Embryonic facial prominence (tissue), 1 donor: ENCODE data around the gene CEBPA.

Source experiments
- DNase-seq: peaks from one replicate; pipeline ENCODE4 v3.0.0-alpha.2; 2016; ENCODE audit errors: extremely low spot score

The CEBPA gene

GRCh38 chr19:33302175-33302973, at the start of gene CEBPA:
Gene CEBPA, minus strand, starts transcription at chr19:33302534. Its CDS starts 120 bp downstream, at chr19:33302414.
- peak; percentile 36 for DNase-seq

- DNase-seq, result no peak
These were observed 48.4 kb upstream of the CEBPA start for GRCh38 chr19:33350538-33351309.

GRCh38 chr19:33349319-33350289, 47.3 kb upstream of the CEBPA start:
- no peak for DNase-seq

- no peak for DNase-seq
These were observed 46.1 kb upstream of the CEBPA start for GRCh38 chr19:33348301-33349010.

- DNase-seq, result no peak
These were observed 45.0 kb upstream of the CEBPA start for GRCh38 chr19:33347300-33347699.

GRCh38 chr19:33346665-33347064, 44.3 kb upstream of the CEBPA start:
- no peak for DNase-seq

- DNase-seq, result no peak
These were observed 42.8 kb upstream of the CEBPA start for GRCh38 chr19:33345163-33345562.

GRCh38 chr19:33344573-33344925, 42.2 kb upstream of the CEBPA start:
- DNase-seq, result no peak

- DNase-seq, result no peak
These were observed 41.7 kb upstream of the CEBPA start for GRCh38 chr19:33343859-33344572.

GRCh38 chr19:33343301-33343700, 41.0 kb upstream of the CEBPA start:
- no peak for DNase-seq

GRCh38 chr19:33340991-33341390, 38.7 kb upstream of the CEBPA start:
- DNase-seq, result no peak

- DNase-seq, result no peak
These were observed 37.0 kb upstream of the CEBPA start for GRCh38 chr19:33339016-33339984.

GRCh38 chr19:33335446-33335845, 33.1 kb upstream of the CEBPA start:
- no peak for DNase-seq

- no peak for DNase-seq
These were observed 31.9 kb upstream of the CEBPA start for GRCh38 chr19:33334271-33334670.

- no peak for DNase-seq
These were observed 31.3 kb upstream of the CEBPA start for GRCh38 chr19:33333642-33334041.

- DNase-seq, result no peak
These were observed 30.8 kb upstream of the CEBPA start for GRCh38 chr19:33333151-33333550.

GRCh38 chr19:33332248-33332647, 29.9 kb upstream of the CEBPA start:
- DNase-seq, result no peak

GRCh38 chr19:33329736-33330135, 27.4 kb upstream of the CEBPA start:
- no peak for DNase-seq

GRCh38 chr19:33329060-33329459, 26.7 kb upstream of the CEBPA start:
- DNase-seq, result no peak
